B cell (primary cell): ENCODE measurements around the gene EXOC6. TPM values are rescaled to one million over a fixed set of nuclear protein-coding genes. Genes with fewer than 3 reads are reported as not detected.

Experiments used
- ATAC-seq: fragments of 200-7000 bp; cut with Tn5 transposase; one replicate; pipeline ENCODE4 v1.10.0; 2021; ENCODE audit warnings: low read depth, mild to moderate bottlenecking, moderate number of reproducible peaks, moderate library complexity
- CTCF ChIA-PET: fragments of 350-600 bp; sonication (Branson Sonifier 250); formaldehyde crosslinking; loops from one replicate; lab custom pipeline; 2021; ENCODE audit warnings: antibody characterized with exemption, inconsistent platforms; lab: Charles Lee
- POLR2A ChIA-PET: fragments of 350-600 bp; sonication (Branson Sonifier 250); formaldehyde crosslinking; loops from one replicate; lab custom pipeline; 2021; ENCODE audit warnings: antibody characterized with exemption; lab: Charles Lee
- DNase-seq: peaks from one replicate; pipeline ENCODE4 v3.0.0; 2013
- H2AFZ ChIP-seq: 2 replicates; pipeline ENCODE4 v1.6.1; 2012; ENCODE audit warnings: mild to moderate bottlenecking, low read depth, low read length; ENCODE audit not compliant: insufficient read depth, poor library complexity, severe bottlenecking
- H3K27ac ChIP-seq, 2 donors: 1 replicate in 1 of 2; 2 replicates in 1 of 2; pipeline ENCODE4 v1.5.1; 2012 to 2013; ENCODE audit warnings: low read length in 2 of 2, mild to moderate bottlenecking in 2 of 2, moderate library complexity in 1 of 2
- H3K27me3 ChIP-seq, 4 experiments: fragments of 200-600 bp in 1 of 4; sonication (generic) in 1 of 4; replicated peaks in 1 of 4; 1 replicate in 2 of 4; 2 replicates in 2 of 4; pipeline versions ENCODE4 v1.6.1 to v1.7.0; 2013 to 2016; ENCODE audit warnings: low read length in 3 of 4, mild to moderate bottlenecking in 2 of 4, mixed read lengths in 1 of 4, moderate library complexity in 1 of 4; ENCODE audit not compliant: insufficient read depth in 4 of 4, control insufficient read depth in 3 of 4; ENCODE audit errors: control extremely low read depth in 1 of 4
- H3K36me3 ChIP-seq, 2 experiments: replicated peaks in 1 of 2; 1 replicate in 1 of 2; 2 replicates in 1 of 2; pipeline versions ENCODE4 v1.6.1 to v1.7.1; 2013; ENCODE audit warnings: low read length in 1 of 2; ENCODE audit not compliant: insufficient read depth in 2 of 2, control insufficient read depth in 1 of 2; ENCODE audit errors: control extremely low read depth in 1 of 2, extremely low read depth in 1 of 2
- H3K4me1 ChIP-seq, 2 donors: fragments of 200-600 bp in 1 of 2; sonication (generic) in 1 of 2; 1 replicate in 1 of 2; 2 replicates in 1 of 2; pipeline versions ENCODE4 v1.5.1 to v1.6.1; 2013 to 2017; ENCODE audit warnings: low read length in 2 of 2; ENCODE audit not compliant: control insufficient read depth in 2 of 2, insufficient read depth in 2 of 2
- H3K4me2 ChIP-seq: replicated peaks from 2 replicates; pipeline ENCODE3; 2012; ENCODE audit warnings: mild to moderate bottlenecking, low read depth, low read length; ENCODE audit not compliant: poor library complexity, severe bottlenecking
- H3K4me3 ChIP-seq, 5 experiments: fragments of 200-600 bp in 1 of 5; sonication (generic) in 1 of 5; 1 replicate in 3 of 5; 2 replicates in 2 of 5; pipeline versions ENCODE4 v1.5.1 to v1.7.0; 2011 to 2016; ENCODE audit warnings: low read length in 4 of 5, mild to moderate bottlenecking in 4 of 5, low read depth in 2 of 5, control low read depth in 1 of 5, moderate library complexity in 1 of 5; ENCODE audit not compliant: insufficient read depth in 1 of 5; ENCODE audit errors: control extremely low read depth in 1 of 5, extremely low read depth in 1 of 5
- H3K79me2 ChIP-seq: fragments of 200-600 bp; sonication (generic); one replicate; pipeline ENCODE4 v1.6.0; 2016; ENCODE audit warnings: low read length; ENCODE audit not compliant: control insufficient read depth, insufficient read depth
- H3K9ac ChIP-seq: fragments of 200-600 bp; sonication (generic); 2 replicates; pipeline ENCODE4 v1.6.1; 2017; ENCODE audit warnings: mild to moderate bottlenecking, low read length, moderate library complexity
- H3K9me3 ChIP-seq, 3 donors: one replicate each; pipeline versions ENCODE4 v1.6.1 to v1.7.1; 2013; ENCODE audit warnings: low read length in 2 of 3; ENCODE audit not compliant: control insufficient read depth in 2 of 3, insufficient read depth in 1 of 3; ENCODE audit errors: control extremely low read depth in 1 of 3
- H4K20me1 ChIP-seq: 2 replicates; pipeline ENCODE4 v1.6.0; 2012; ENCODE audit warnings: mild to moderate bottlenecking, low read length; ENCODE audit not compliant: insufficient read depth, control insufficient read depth, poor library complexity, severe bottlenecking
- H3K27ac Mint-ChIP-seq: one replicate; pipeline ENCODE4 v1.8.0; 2021; ENCODE audit warnings: mixed read lengths
- H3K27me3 Mint-ChIP-seq: one replicate; pipeline ENCODE4 v1.8.0; 2021; ENCODE audit warnings: mixed read lengths
- H3K4me1 Mint-ChIP-seq: one replicate; pipeline ENCODE4 v1.8.0; 2021; ENCODE audit warnings: mixed read lengths
- H3K4me3 Mint-ChIP-seq: one replicate; pipeline ENCODE4 v1.8.0; 2021; ENCODE audit warnings: mixed read lengths
- H3K9me3 Mint-ChIP-seq: one replicate; pipeline ENCODE4 v1.8.0; 2022; ENCODE audit warnings: mixed read lengths; ENCODE audit not compliant: insufficient read depth
- EZH2 ChIP-seq: IDR thresholded peaks from 2 replicates; pipeline ENCODE4 v1.6.1; 2012; ENCODE audit warnings: borderline replicate concordance, low read depth, mild to moderate bottlenecking, moderate library complexity, low read length; ENCODE audit not compliant: insufficient read depth, poor library complexity, severe bottlenecking
- WGBS: methylation state at CpG from one replicate; pipeline ENCODE4 v1.1.5; 2013; ENCODE audit warnings: missing lambda C conversion rate; ENCODE audit not compliant: insufficient coverage; 5-methylcytosine and 5-hydroxymethylcytosine counted together
- intact Hi-C: fragments of 100-400 bp; cut with micrococcal nuclease; formaldehyde crosslinking; loops from one replicate; pipeline ENCODE4 v1.10.0; 2022
- polyA plus RNA-seq: library from polyadenylated mRNA; depleted of rRNA; stranded (reverse); fragments of >200 nt; gene quantifications from 2 replicates; pipeline ENCODE4 v1.2.3, GENCODE V29; 2012
- total RNA-seq, 2 donors: library from RNA; stranded (reverse); fragments of 120-200 nt in 1 of 2; gene quantifications; 1 replicate in 1 of 2; 2 replicates in 1 of 2; pipeline versions ENCODE4 v1.2.3 to v1.2.4, GENCODE V29; 2013 to 2022
- TF ChIP-seq, protein P1 (sequence below): fragments of 200-600 bp; IDR thresholded peaks from one replicate; pipeline ENCODE4 v1.8.0; 2022; ENCODE audit warnings: antibody characterized with exemption, mild to moderate bottlenecking

Gene EXOC6
- total and polyA plus RNA-seq, 2 donors (not counting 1 experiment from before 2014, with no cell fraction given) = 7.9 to 22.6 TPM

DNA sequence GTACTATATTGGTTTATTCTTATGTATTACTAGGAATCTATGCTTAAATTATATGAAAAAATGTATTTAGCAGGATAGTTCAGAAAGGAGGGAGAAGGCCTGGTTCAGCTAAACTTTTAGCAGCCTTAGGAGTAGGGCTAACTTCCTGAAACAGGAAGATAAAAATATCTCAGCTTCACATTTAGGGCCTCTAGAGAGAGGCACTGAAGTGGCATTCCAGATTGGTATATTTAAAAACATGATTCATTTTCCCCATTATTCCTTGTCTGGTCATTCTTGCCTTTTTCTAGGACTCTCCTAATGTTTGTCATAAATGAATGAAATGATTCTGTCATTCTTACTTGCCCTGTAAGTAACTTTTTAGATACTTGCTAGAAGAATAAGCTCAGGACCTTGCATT, 149.3 kb downstream of the EXOC6 start:
- intact Hi-C loops = no loop called here
- Histone ChIP-seq H2AFZ (no peak overlapping the region), H3K4me3 (no peak overlapping the region), H4K20me1 (no peaks in the 10 kb centered on the region), H3K27ac (no peak overlapping the region), H3K4me2 (no peak overlapping the region), H3K27me3 (no peaks in the 10 kb centered on the region), H3K36me3 (peaks cover 5 to 6% of the 10 kb centered on the region in 2 experiments), H3K4me1 (no peaks in the 10 kb centered on the region), H3K9me3 (no peaks in the 10 kb centered on the region), H3K79me2 (no peaks in the 10 kb centered on the region), H3K9ac (no peak overlapping the region)
- CTCF ChIA-PET = interaction anchor here (0.6 to 1.3 kb wide), 4 partner anchors 8 to 129 kb away, joined by 3 to 4 read pairs (median 3); no protein-coding TSS in a partner anchor
- Mint-ChIP-seq H3K9me3 (no peaks in the 10 kb centered on the region), H3K27ac (no peak overlapping the region), H3K27me3 (no peaks in the 10 kb centered on the region), H3K4me1 (no peaks in the 10 kb centered on the region), H3K4me3 (no peak overlapping the region)
- no peak for TF ChIP-seq EZH2
- TF ChIP-seq, protein P1, sequence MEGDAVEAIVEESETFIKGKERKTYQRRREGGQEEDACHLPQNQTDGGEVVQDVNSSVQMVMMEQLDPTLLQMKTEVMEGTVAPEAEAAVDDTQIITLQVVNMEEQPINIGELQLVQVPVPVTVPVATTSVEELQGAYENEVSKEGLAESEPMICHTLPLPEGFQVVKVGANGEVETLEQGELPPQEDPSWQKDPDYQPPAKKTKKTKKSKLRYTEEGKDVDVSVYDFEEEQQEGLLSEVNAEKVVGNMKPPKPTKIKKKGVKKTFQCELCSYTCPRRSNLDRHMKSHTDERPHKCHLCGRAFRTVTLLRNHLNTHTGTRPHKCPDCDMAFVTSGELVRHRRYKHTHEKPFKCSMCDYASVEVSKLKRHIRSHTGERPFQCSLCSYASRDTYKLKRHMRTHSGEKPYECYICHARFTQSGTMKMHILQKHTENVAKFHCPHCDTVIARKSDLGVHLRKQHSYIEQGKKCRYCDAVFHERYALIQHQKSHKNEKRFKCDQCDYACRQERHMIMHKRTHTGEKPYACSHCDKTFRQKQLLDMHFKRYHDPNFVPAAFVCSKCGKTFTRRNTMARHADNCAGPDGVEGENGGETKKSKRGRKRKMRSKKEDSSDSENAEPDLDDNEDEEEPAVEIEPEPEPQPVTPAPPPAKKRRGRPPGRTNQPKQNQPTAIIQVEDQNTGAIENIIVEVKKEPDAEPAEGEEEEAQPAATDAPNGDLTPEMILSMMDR = no peak
- DNase-seq (no peak), ATAC-seq (no peak)
- POLR2A ChIA-PET = no interaction called here

DNA sequence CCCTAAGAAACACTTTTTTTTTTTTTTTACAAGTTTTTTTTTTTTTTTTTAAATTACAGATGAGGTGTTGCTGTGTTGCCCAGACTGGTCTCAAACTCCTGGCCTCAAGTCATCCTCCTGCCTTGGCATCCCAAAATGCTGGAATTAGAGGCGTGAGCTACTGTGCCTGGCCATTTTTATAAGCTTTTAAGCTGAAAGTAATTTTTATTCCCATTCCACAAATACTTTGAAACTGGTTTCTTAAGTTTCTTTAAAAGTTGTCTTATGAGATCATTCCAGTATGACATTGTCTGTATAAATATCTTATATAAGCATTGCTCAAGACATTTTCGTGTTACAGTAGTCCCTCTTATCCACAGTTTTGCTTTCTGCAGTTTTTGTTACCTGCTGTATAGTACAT, 150.9 kb downstream of the EXOC6 start:
- Mint-ChIP-seq H3K9me3 (no peaks in the 10 kb centered on the region), H3K27ac (no peak overlapping the region), H3K4me3 (no peak overlapping the region), H3K4me1 (no peaks in the 10 kb centered on the region), H3K27me3 (no peaks in the 10 kb centered on the region)
- Histone ChIP-seq H4K20me1 (no peaks in the 10 kb centered on the region), H2AFZ (no peak overlapping the region), H3K9me3 (no peaks in the 10 kb centered on the region), H3K4me1 (no peaks in the 10 kb centered on the region), H3K36me3 (peaks cover 5 to 8% of the 10 kb centered on the region in 2 experiments), H3K4me3 (no peak overlapping the region), H3K79me2 (no peaks in the 10 kb centered on the region), H3K27me3 (no peaks in the 10 kb centered on the region), H3K4me2 (no peak overlapping the region), H3K27ac (no peak overlapping the region), H3K9ac (no peak overlapping the region)
- TF ChIP-seq, protein P1 = no peak
- no peak for TF ChIP-seq EZH2
- intact Hi-C loops = no loop called here
- POLR2A ChIA-PET = no interaction called here
- ATAC-seq (no peak), DNase-seq (no peak)
- CTCF ChIA-PET = interaction anchor here (0.6 to 1.4 kb wide), 5 partner anchors 13 to 351 kb away, joined by 3 read pairs; no protein-coding TSS in a partner anchor
- WGBS = no CpG with 5 or more reads among the region's 2 CpGs
